Measurements from ENCODE around the gene CCHCR1.

DNA sequence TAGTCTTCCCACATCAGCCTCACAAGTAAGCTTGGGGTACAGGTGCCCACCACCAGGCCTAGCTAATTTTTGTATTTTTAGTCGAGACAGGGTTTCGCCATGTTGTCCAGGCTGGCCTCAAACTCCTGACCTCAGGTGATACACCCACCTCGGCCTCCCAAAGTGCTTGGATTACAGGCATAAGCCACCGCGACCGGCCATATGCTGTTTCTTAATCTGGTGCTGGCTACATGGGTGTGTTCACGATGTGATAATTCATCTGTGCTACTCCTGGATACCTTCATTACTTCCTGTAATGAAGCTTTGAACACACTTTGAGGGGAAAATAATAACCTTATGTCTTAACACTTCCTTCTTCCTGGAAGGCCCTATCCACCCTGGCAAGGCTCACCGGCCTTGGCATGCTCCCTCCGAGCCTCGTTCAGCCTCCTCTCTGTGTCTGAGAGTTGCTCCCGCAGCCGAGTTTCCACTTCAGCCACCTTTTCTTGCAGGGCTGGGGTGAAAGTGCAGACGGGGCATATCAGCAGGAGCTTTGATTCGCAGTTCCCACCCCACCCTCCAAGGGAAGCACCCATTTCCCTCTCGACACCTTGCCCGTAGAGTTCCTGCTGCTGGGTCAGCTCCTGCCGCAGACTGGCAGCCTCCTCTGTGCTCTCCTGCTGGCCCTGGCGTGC is 13.2 kb downstream of the CCHCR1 start:
- TF ChIP-seq L3MBTL2 (conservative IDR thresholded peaks at IDR 0.05) (no peak), SP1 (IDR thresholded peaks at IDR 0.05) (no peak), CTBP1 (IDR thresholded peaks at IDR 0.05; ENCODE audit: borderline replicate concordance) (no peak), NFRKB (IDR thresholded peaks at IDR 0.05) (no peak), ELF4 (IDR thresholded peaks at IDR 0.05) (no peak), FOXA1 (IDR thresholded peaks at IDR 0.05) (no peak)
- TF ChIP-seq, protein P1, sequence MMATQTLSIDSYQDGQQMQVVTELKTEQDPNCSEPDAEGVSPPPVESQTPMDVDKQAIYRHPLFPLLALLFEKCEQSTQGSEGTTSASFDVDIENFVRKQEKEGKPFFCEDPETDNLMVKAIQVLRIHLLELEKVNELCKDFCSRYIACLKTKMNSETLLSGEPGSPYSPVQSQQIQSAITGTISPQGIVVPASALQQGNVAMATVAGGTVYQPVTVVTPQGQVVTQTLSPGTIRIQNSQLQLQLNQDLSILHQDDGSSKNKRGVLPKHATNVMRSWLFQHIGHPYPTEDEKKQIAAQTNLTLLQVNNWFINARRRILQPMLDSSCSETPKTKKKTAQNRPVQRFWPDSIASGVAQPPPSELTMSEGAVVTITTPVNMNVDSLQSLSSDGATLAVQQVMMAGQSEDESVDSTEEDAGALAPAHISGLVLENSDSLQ (IDR thresholded peaks at IDR 0.05) = no peak

Measured in HEK293T (cell line).